Activated naive CD8-positive, alpha-beta T cell treated with anti-CD3 and anti-CD28 coated beads, Interleukin-2, amount 50 U/mL, for 24 hours (primary cell): Measurements from ENCODE around the gene SLC7A14.
"Not testable (repeated sequence)": the region's sequence is repeated elsewhere in the genome, so short reads cannot be mapped to it uniquely, and the experiment has no call there.

Experiments
- ATAC-seq: fragments of 150-1000 bp; cut with Tn5 transposase; one replicate; pipeline ENCODE4 v1.10.0; 2021
- DNase-seq: peaks from one replicate; pipeline ENCODE4 v3.0.0; 2021
- H3K27ac Mint-ChIP-seq: one replicate; pipeline ENCODE4 v1.8.0; 2021; ENCODE audit warnings: mild to moderate bottlenecking, mixed read lengths
- H3K27me3 Mint-ChIP-seq: one replicate; pipeline ENCODE4 v1.8.0; 2021; ENCODE audit warnings: mixed read lengths
- H3K36me3 Mint-ChIP-seq: one replicate; pipeline ENCODE4 v1.8.0; 2021; ENCODE audit warnings: low read depth, mixed read lengths
- H3K4me1 Mint-ChIP-seq: one replicate; pipeline ENCODE4 v1.8.0; 2021; ENCODE audit warnings: mixed read lengths
- H3K4me3 Mint-ChIP-seq: one replicate; pipeline ENCODE4 v1.8.0; 2021; ENCODE audit warnings: mild to moderate bottlenecking, moderate library complexity, mixed read lengths
- H3K9me3 Mint-ChIP-seq: one replicate; pipeline ENCODE4 v1.8.0; 2021; ENCODE audit warnings: mixed read lengths

Gene SLC7A14

GRCh38 chr3:170605490-170605889 lies 19.6 kb upstream of the SLC7A14 start:
- Mint-ChIP-seq H3K9me3 (peaks cover 5% of the 10 kb centered on the region), H3K4me3 (no peak overlapping the region), H3K36me3 (no peaks in the 10 kb centered on the region), H3K27me3 (peaks cover 22% of the 10 kb centered on the region), H3K4me1 (no peaks in the 10 kb centered on the region), H3K27ac (no peak overlapping the region)
- DNase-seq (no peak), ATAC-seq (no peak)

- no peak overlapping the region for H3K27ac Mint-ChIP-seq
- H3K4me3 Mint-ChIP-seq, result no peak overlapping the region
- DNase-seq (no peak), ATAC-seq (no peak)
- H3K9me3 Mint-ChIP-seq, result peaks cover 5% of the 10 kb centered on the region
- peaks cover 22% of the 10 kb centered on the region for H3K27me3 Mint-ChIP-seq
- H3K36me3 Mint-ChIP-seq, result no peaks in the 10 kb centered on the region
- no peaks in the 10 kb centered on the region for H3K4me1 Mint-ChIP-seq
These were observed 18.1 kb upstream of the SLC7A14 start for GRCh38 chr3:170603770-170604510.

- peaks cover 5% of the 10 kb centered on the region for H3K9me3 Mint-ChIP-seq
- H3K27me3 Mint-ChIP-seq, result peaks cover 22% of the 10 kb centered on the region
- no peak overlapping the region for H3K27ac Mint-ChIP-seq
- DNase-seq (no peak), ATAC-seq (no peak)
- H3K36me3 Mint-ChIP-seq, result no peaks in the 10 kb centered on the region
- no peaks in the 10 kb centered on the region for H3K4me1 Mint-ChIP-seq
- no peak overlapping the region for H3K4me3 Mint-ChIP-seq
These were observed 16.7 kb upstream of the SLC7A14 start for GRCh38 chr3:170602556-170602955.

GRCh38 chr3:170600005-170600624 lies 14.2 kb upstream of the SLC7A14 start:
- Mint-ChIP-seq H3K4me1 (no peaks in the 10 kb centered on the region), H3K9me3 (peaks cover 5% of the 10 kb centered on the region), H3K4me3 (no peak overlapping the region), H3K36me3 (no peaks in the 10 kb centered on the region), H3K27ac (no peak overlapping the region), H3K27me3 (peaks cover 25% of the 10 kb centered on the region)
- DNase-seq (no peak), ATAC-seq (no peak)

- Mint-ChIP-seq H3K4me3 (no peak overlapping the region), H3K9me3 (peaks cover 5% of the 10 kb centered on the region), H3K36me3 (no peaks in the 10 kb centered on the region), H3K27ac (no peak overlapping the region), H3K27me3 (peaks cover 21% of the 10 kb centered on the region), H3K4me1 (no peaks in the 10 kb centered on the region)
- DNase-seq (no peak), ATAC-seq (no peak)
These were observed 13.2 kb upstream of the SLC7A14 start for GRCh38 chr3:170599091-170599490.

- no peak for ATAC-seq
- H3K27ac Mint-ChIP-seq, result no peak overlapping the region
- no peak for DNase-seq
- H3K36me3 Mint-ChIP-seq, result no peaks in the 10 kb centered on the region
- H3K9me3 Mint-ChIP-seq, result peaks cover 5% of the 10 kb centered on the region
- H3K4me3 Mint-ChIP-seq, result no peak overlapping the region
- no peaks in the 10 kb centered on the region for H3K4me1 Mint-ChIP-seq
- peaks cover 20% of the 10 kb centered on the region for H3K27me3 Mint-ChIP-seq
These were observed 12.2 kb upstream of the SLC7A14 start for GRCh38 chr3:170598091-170598502.

GRCh38 chr3:170594528-170594927 lies 8.7 kb upstream of the SLC7A14 start:
- Mint-ChIP-seq H3K36me3 (no peaks in the 10 kb centered on the region), H3K9me3 (no peaks in the 10 kb centered on the region), H3K4me1 (no peaks in the 10 kb centered on the region), H3K4me3 (no peak overlapping the region), H3K27ac (no peak overlapping the region), H3K27me3 (peaks cover 8% of the 10 kb centered on the region)
- DNase-seq (no peak), ATAC-seq (no peak)

GRCh38 chr3:170593634-170594033 lies 7.8 kb upstream of the SLC7A14 start:
- H3K9me3 Mint-ChIP-seq, result no peaks in the 10 kb centered on the region
- H3K27me3 Mint-ChIP-seq, result peaks cover 14% of the 10 kb centered on the region
- H3K4me3 Mint-ChIP-seq, result no peak overlapping the region
- H3K27ac Mint-ChIP-seq, result no peak overlapping the region
- no peaks in the 10 kb centered on the region for H3K36me3 Mint-ChIP-seq
- DNase-seq (no peak), ATAC-seq (no peak)
- H3K4me1 Mint-ChIP-seq, result no peaks in the 10 kb centered on the region

- peaks cover 40% of the 10 kb centered on the region for H3K27me3 Mint-ChIP-seq
- H3K27ac Mint-ChIP-seq, result no peak overlapping the region
- ATAC-seq (no peak), DNase-seq (no peak)
- peaks cover 5% of the 10 kb centered on the region for H3K9me3 Mint-ChIP-seq
- no peak overlapping the region for H3K4me3 Mint-ChIP-seq
- H3K36me3 Mint-ChIP-seq, result peaks cover 2% of the 10 kb centered on the region
- no peaks in the 10 kb centered on the region for H3K4me1 Mint-ChIP-seq
These were observed 3.2 kb upstream of the SLC7A14 start for GRCh38 chr3:170589113-170589512.

GRCh38 chr3:170585008-170585936 lies 603 bp downstream of the SLC7A14 start:
- no peaks in the 10 kb centered on the region for H3K4me1 Mint-ChIP-seq
- DNase-seq (no peak), ATAC-seq (no peak)
- peaks cover 15% of the 10 kb centered on the region for H3K9me3 Mint-ChIP-seq
- H3K27me3 Mint-ChIP-seq, result peaks cover 56% of the 10 kb centered on the region
- no peak overlapping the region for H3K27ac Mint-ChIP-seq
- peaks cover 2% of the 10 kb centered on the region for H3K36me3 Mint-ChIP-seq
- H3K4me3 Mint-ChIP-seq, result no peak overlapping the region

GRCh38 chr3:170584585-170585007 lies 1.3 kb downstream of the SLC7A14 start:
- Mint-ChIP-seq H3K27ac (no peak overlapping the region), H3K36me3 (peaks cover 2% of the 10 kb centered on the region), H3K4me1 (no peaks in the 10 kb centered on the region), H3K4me3 (no peak overlapping the region), H3K9me3 (peaks cover 15% of the 10 kb centered on the region), H3K27me3 (peaks cover 61% of the 10 kb centered on the region)
- DNase-seq (peak; percentile 65), ATAC-seq (no peak)

- no peak for ATAC-seq
- H3K27ac Mint-ChIP-seq, result no peak overlapping the region
- H3K4me1 Mint-ChIP-seq, result peaks cover 4% of the 10 kb centered on the region
- no peak overlapping the region for H3K4me3 Mint-ChIP-seq
- H3K36me3 Mint-ChIP-seq, result no peaks in the 10 kb centered on the region
- peaks cover 56% of the 10 kb centered on the region for H3K27me3 Mint-ChIP-seq
- H3K9me3 Mint-ChIP-seq, result peaks cover 9% of the 10 kb centered on the region
- no peak for DNase-seq
These were observed 6.2 kb downstream of the SLC7A14 start for GRCh38 chr3:170579646-170580045.

GRCh38 chr3:170572665-170573253 lies 13.1 kb downstream of the SLC7A14 start:
- ATAC-seq, result peak; percentile 95
- H3K27me3 Mint-ChIP-seq, result peaks cover 38% of the 10 kb centered on the region
- no peaks in the 10 kb centered on the region for H3K36me3 Mint-ChIP-seq

GRCh38 chr3:170567598-170567997 lies 18.3 kb downstream of the SLC7A14 start:
- H3K9me3 Mint-ChIP-seq, H3K4me3 Mint-ChIP-seq, DNase-seq, H3K27ac Mint-ChIP-seq, ATAC-seq, H3K36me3 Mint-ChIP-seq: not testable (repeated sequence)
- peaks cover 15% of the 10 kb centered on the region for H3K27me3 Mint-ChIP-seq
- peaks cover 12% of the 10 kb centered on the region for H3K4me1 Mint-ChIP-seq

More at GRCh38 chr3:170572665-170573253, 13.1 kb downstream of the SLC7A14 start:
- H3K27ac Mint-ChIP-seq, result peak overlapping the region; percentile 71
- no peak for DNase-seq
- peaks cover 28% of the 10 kb centered on the region for H3K4me1 Mint-ChIP-seq
- H3K9me3 Mint-ChIP-seq, result no peaks in the 10 kb centered on the region
- H3K4me3 Mint-ChIP-seq, result no peak overlapping the region
